ENCODE measurements around the gene CD24.

CD24 gene

DNA sequence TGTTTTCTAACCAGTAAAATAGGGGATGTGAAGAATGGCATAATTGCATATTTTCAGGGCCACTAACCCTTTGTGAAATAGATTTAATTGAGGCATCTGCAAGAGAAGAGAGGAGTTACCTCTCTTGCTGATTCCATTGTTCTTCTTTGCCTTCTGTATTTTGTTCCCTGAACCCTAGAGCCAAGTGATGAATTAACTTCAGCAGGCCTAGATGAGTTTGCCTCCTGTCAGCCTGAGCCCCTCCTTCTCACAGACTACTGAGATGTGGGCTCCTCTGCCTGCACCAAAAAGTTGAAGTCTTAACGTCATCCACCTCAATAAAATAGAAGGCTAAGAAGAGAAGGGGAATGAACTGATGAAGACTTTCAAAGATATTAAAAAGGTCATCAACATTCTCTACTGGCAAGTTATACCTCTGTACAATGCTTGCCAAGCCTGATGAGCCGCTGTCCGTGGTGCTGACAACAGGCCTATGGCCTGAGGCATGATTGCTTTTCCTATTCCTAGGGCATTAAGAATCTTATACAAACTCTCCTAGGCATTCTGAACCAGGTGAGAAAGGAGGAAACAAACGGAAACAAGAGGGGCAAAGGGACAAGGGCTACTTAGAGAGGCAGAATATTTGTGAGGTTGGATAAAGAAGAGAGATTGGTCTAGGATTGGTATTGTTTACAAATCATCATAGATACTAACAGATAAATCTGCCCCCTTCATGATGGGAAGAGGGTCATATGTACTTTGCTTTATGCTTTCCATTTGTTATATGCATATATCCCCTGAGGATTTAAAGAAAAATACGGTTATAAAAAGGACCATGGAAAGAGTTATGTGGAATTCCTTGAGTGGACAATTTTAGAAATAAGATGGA is 46.8 kb downstream of the CD24 start:
- no peak overlapping the region for H2AFZ ChIP-seq (ENCODE audit: insufficient read depth, low read length, poor library complexity)
- H3K23ac ChIP-seq (ENCODE audit: low read length) = no peak overlapping the region
- no peak overlapping the region for H2BK12ac ChIP-seq (ENCODE audit: low read length)
- no peak overlapping the region for H3K18ac ChIP-seq (ENCODE audit: low read length)
- H3K4me3 ChIP-seq (ENCODE audit: low read depth, low read length) = no peak overlapping the region
- H2BK5ac ChIP-seq (ENCODE audit: low read depth, low read length, poor library complexity) = no peak overlapping the region
- H3K4me1 ChIP-seq (ENCODE audit: control insufficient read depth in 1 of 2, insufficient read depth in 2 of 2, low read length in 2 of 2) = peaks cover 0 to 4% of the 10 kb centered on the region in 2 experiments
- H3K4me2 ChIP-seq (ENCODE audit: low read length) = no peak overlapping the region
- DNase-seq = peak; percentile 40 to 78
- H4K12ac ChIP-seq (ENCODE audit: low read depth, low read length) = no peak overlapping the region
- H4K91ac ChIP-seq (ENCODE audit: low read depth, low read length) = no peak overlapping the region
- H3K4ac ChIP-seq (ENCODE audit: low read depth, low read length) = no peak overlapping the region
- no peaks in the 10 kb centered on the region for H3K9me3 ChIP-seq (ENCODE audit: insufficient read depth, low read depth, low read length)
- no peak overlapping the region for H4K8ac ChIP-seq (ENCODE audit: low read depth, low read length)
- no peaks in the 10 kb centered on the region for H3K79me2 ChIP-seq (ENCODE audit: control insufficient read depth, insufficient read depth, low read length, poor library complexity)
- H3K9ac ChIP-seq (ENCODE audit: low read length) = no peak overlapping the region
- no peak overlapping the region for H2AK5ac ChIP-seq (ENCODE audit: low read length)
- no peaks in the 10 kb centered on the region for H3K36me3 ChIP-seq (ENCODE audit: control insufficient read depth in 1 of 2, insufficient read depth in 2 of 2, low read length in 2 of 2)
- no peak overlapping the region for H3K14ac ChIP-seq (ENCODE audit: low read length)
- peaks cover 9% of the 10 kb centered on the region for H3K79me1 ChIP-seq (ENCODE audit: low read length)
- H2BK120ac ChIP-seq (ENCODE audit: insufficient read depth, low read length, poor library complexity) = no peak overlapping the region
- no peaks in the 10 kb centered on the region for H3K27me3 ChIP-seq (ENCODE audit: insufficient read depth, low read length)
- no CpG with 5 or more reads among the region's 5 CpGs for WGBS (ENCODE audit: extremely low coverage, insufficient coverage, insufficient read length)
- no peak overlapping the region for H3K27ac ChIP-seq (ENCODE audit: low read depth, low read length)

- no peak overlapping the region for H3K9ac ChIP-seq (ENCODE audit: low read length)
- H3K23ac ChIP-seq (ENCODE audit: low read length) = no peak overlapping the region
- no peak overlapping the region for H2AK5ac ChIP-seq (ENCODE audit: low read length)
- H2BK12ac ChIP-seq (ENCODE audit: low read length) = no peak overlapping the region
- no peak overlapping the region for H3K18ac ChIP-seq (ENCODE audit: low read length)
- H3K36me3 ChIP-seq (ENCODE audit: control insufficient read depth in 1 of 2, insufficient read depth in 2 of 2, low read length in 2 of 2) = no peaks in the 10 kb centered on the region
- peaks cover 0 to 4% of the 10 kb centered on the region in 2 experiments for H3K4me1 ChIP-seq (ENCODE audit: control insufficient read depth in 1 of 2, insufficient read depth in 2 of 2, low read length in 2 of 2)
- H2AFZ ChIP-seq (ENCODE audit: insufficient read depth, low read length, poor library complexity) = no peak overlapping the region
- H2BK120ac ChIP-seq (ENCODE audit: insufficient read depth, low read length, poor library complexity) = peak overlapping the region; percentile 86
- H3K79me1 ChIP-seq (ENCODE audit: low read length) = peaks cover 11% of the 10 kb centered on the region
- H3K79me2 ChIP-seq (ENCODE audit: control insufficient read depth, insufficient read depth, low read length, poor library complexity) = no peaks in the 10 kb centered on the region
- no peak overlapping the region for H2BK5ac ChIP-seq (ENCODE audit: low read depth, low read length, poor library complexity)
- no peak overlapping the region for H4K91ac ChIP-seq (ENCODE audit: low read depth, low read length)
- H3K27ac ChIP-seq (ENCODE audit: low read depth, low read length) = peak overlapping the region; percentile 64
- H4K12ac ChIP-seq (ENCODE audit: low read depth, low read length) = no peak overlapping the region
- no peaks in the 10 kb centered on the region for H3K27me3 ChIP-seq (ENCODE audit: insufficient read depth, low read length)
- H4K8ac ChIP-seq (ENCODE audit: low read depth, low read length) = no peak overlapping the region
- no peak overlapping the region for H3K4me2 ChIP-seq (ENCODE audit: low read length)
- no peak for DNase-seq
- no peak overlapping the region for H3K4me3 ChIP-seq (ENCODE audit: low read depth, low read length)
- no CpG with 5 or more reads among the region's 3 CpGs for WGBS (ENCODE audit: extremely low coverage, insufficient coverage, insufficient read length)
- no peak overlapping the region for H3K4ac ChIP-seq (ENCODE audit: low read depth, low read length)
- H3K14ac ChIP-seq (ENCODE audit: low read length) = no peak overlapping the region
- H3K9me3 ChIP-seq (ENCODE audit: insufficient read depth, low read depth, low read length) = no peaks in the 10 kb centered on the region
Observed at GRCh38 chr6:106925948-106926347, 48.6 kb downstream of the CD24 start.

- Histone ChIP-seq H2AK5ac (ENCODE audit: low read length) (no peak overlapping the region), H3K4me1 (ENCODE audit: control insufficient read depth in 1 of 2, insufficient read depth in 2 of 2, low read length in 2 of 2) (peaks cover 0 to 4% of the 10 kb centered on the region in 2 experiments), H2AFZ (ENCODE audit: insufficient read depth, low read length, poor library complexity) (no peak overlapping the region), H3K79me2 (ENCODE audit: control insufficient read depth, insufficient read depth, low read length, poor library complexity) (no peaks in the 10 kb centered on the region), H3K27me3 (ENCODE audit: insufficient read depth, low read length) (no peaks in the 10 kb centered on the region), H2BK120ac (ENCODE audit: insufficient read depth, low read length, poor library complexity) (peak overlapping the region; percentile 26), H3K14ac (ENCODE audit: low read length) (peak overlapping the region; percentile 61), H3K23ac (ENCODE audit: low read length) (no peak overlapping the region), H2BK5ac (ENCODE audit: low read depth, low read length, poor library complexity) (peak overlapping the region; percentile 88), H4K91ac (ENCODE audit: low read depth, low read length) (peak overlapping the region; percentile 15), H3K27ac (ENCODE audit: low read depth, low read length) (peak overlapping the region; percentile 79), H3K4ac (ENCODE audit: low read depth, low read length) (no peak overlapping the region), H3K79me1 (ENCODE audit: low read length) (peaks cover 11% of the 10 kb centered on the region), H4K12ac (ENCODE audit: low read depth, low read length) (no peak overlapping the region), H3K36me3 (ENCODE audit: control insufficient read depth in 1 of 2, insufficient read depth in 2 of 2, low read length in 2 of 2) (no peaks in the 10 kb centered on the region), H3K9ac (ENCODE audit: low read length) (no peak overlapping the region), H3K18ac (ENCODE audit: low read length) (peak overlapping the region; percentile 59), H3K9me3 (ENCODE audit: insufficient read depth, low read depth, low read length) (no peaks in the 10 kb centered on the region), H3K4me3 (ENCODE audit: low read depth, low read length) (no peak overlapping the region), H2BK12ac (ENCODE audit: low read length) (peak overlapping the region; percentile 58), H3K4me2 (ENCODE audit: low read length) (peak overlapping the region; percentile 55), H4K8ac (ENCODE audit: low read depth, low read length) (peak overlapping the region; percentile 60)
- WGBS (ENCODE audit: extremely low coverage, insufficient coverage, insufficient read length) = no CpG with 5 or more reads among the region's 17 CpGs
- DNase-seq = peak; percentile 9 to 47
Observed at GRCh38 chr6:106924694-106925523, 49.6 kb downstream of the CD24 start.

- Histone ChIP-seq H3K4me2 (ENCODE audit: low read length) (no peak overlapping the region), H4K8ac (ENCODE audit: low read depth, low read length) (no peak overlapping the region), H3K27me3 (ENCODE audit: insufficient read depth, low read length) (no peaks in the 10 kb centered on the region), H4K91ac (ENCODE audit: low read depth, low read length) (peak overlapping the region; percentile 61), H3K4me1 (ENCODE audit: control insufficient read depth in 1 of 2, insufficient read depth in 2 of 2, low read length in 2 of 2) (peaks cover 0 to 4% of the 10 kb centered on the region in 2 experiments), H3K4me3 (ENCODE audit: low read depth, low read length) (no peak overlapping the region), H3K79me1 (ENCODE audit: low read length) (peaks cover 11% of the 10 kb centered on the region), H3K36me3 (ENCODE audit: control insufficient read depth in 1 of 2, insufficient read depth in 2 of 2, low read length in 2 of 2) (no peaks in the 10 kb centered on the region), H2BK120ac (ENCODE audit: insufficient read depth, low read length, poor library complexity) (peak overlapping the region; percentile 92), H2BK12ac (ENCODE audit: low read length) (peak overlapping the region; percentile 95), H3K18ac (ENCODE audit: low read length) (peak overlapping the region; percentile 82), H3K79me2 (ENCODE audit: control insufficient read depth, insufficient read depth, low read length, poor library complexity) (no peaks in the 10 kb centered on the region), H2BK5ac (ENCODE audit: low read depth, low read length, poor library complexity) (no peak overlapping the region), H3K27ac (ENCODE audit: low read depth, low read length) (no peak overlapping the region), H3K9me3 (ENCODE audit: insufficient read depth, low read depth, low read length) (no peaks in the 10 kb centered on the region), H3K9ac (ENCODE audit: low read length) (no peak overlapping the region), H2AK5ac (ENCODE audit: low read length) (peak overlapping the region; percentile 9), H3K23ac (ENCODE audit: low read length) (no peak overlapping the region), H3K4ac (ENCODE audit: low read depth, low read length) (peak overlapping the region; percentile 33), H4K12ac (ENCODE audit: low read depth, low read length) (no peak overlapping the region), H2AFZ (ENCODE audit: insufficient read depth, low read length, poor library complexity) (no peak overlapping the region), H3K14ac (ENCODE audit: low read length) (no peak overlapping the region)
- no CpG with 5 or more reads among the region's 4 CpGs for WGBS (ENCODE audit: extremely low coverage, insufficient coverage, insufficient read length)
- no peak for DNase-seq
Observed at GRCh38 chr6:106922626-106923025, 51.9 kb downstream of the CD24 start.
